Measurements from ENCODE around the gene CWC27.

The CWC27 gene

DNA sequence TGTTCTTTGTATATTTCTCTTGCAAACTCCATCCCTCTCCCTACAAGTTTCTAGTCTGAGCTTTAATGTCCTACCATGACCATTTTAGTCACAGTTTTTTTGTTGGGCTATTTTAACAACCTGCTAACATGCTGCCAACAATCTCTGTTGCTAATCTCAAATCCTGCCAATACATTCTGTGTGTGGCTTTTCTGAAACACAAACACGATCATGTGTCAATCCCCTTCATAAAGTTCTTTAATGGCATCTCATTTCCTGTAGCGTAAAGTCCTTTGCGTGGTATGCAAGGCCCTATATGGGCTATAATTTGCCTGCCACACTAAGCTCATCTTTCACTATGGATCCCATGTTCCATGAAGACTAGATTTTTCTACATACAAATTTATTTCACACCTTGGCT lies 180.6 kb downstream of the CWC27 start:
- DNase-seq (ENCODE audit: low spot score) = no peak

DNA sequence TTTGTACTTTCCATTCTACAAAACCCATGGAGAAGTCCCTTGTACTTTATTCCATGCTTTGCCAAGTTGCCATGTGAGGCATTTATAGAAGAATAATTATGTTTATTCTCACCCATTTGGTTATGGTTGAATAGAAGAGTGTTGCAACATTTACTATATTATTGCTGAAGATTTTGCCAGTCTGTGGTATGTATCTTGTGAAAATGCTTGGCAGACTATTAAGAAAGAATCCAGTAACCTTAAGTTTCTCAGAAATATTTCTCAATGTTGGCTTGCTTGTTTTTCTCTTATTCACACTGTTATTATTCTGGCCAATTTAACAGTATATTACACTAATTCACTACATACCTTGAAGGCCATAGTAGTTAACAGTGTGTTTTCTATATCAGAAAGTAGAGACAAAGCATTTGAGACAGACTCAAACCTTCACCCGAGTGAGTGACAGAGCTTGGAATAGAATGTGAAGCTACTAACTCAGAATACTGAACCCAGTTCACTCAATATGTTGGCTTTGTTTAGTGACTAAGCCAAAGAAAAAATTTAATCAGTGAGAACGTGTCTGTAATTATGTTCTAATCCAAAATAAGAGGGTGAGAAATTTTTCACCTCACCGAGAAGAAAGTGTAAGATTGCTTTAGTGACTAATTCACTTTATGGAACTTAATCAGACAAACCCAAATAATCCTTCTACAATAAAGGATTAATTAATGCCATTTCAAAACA lies 184.4 kb downstream of the CWC27 start:
- TF ChIP-seq, protein P1, sequence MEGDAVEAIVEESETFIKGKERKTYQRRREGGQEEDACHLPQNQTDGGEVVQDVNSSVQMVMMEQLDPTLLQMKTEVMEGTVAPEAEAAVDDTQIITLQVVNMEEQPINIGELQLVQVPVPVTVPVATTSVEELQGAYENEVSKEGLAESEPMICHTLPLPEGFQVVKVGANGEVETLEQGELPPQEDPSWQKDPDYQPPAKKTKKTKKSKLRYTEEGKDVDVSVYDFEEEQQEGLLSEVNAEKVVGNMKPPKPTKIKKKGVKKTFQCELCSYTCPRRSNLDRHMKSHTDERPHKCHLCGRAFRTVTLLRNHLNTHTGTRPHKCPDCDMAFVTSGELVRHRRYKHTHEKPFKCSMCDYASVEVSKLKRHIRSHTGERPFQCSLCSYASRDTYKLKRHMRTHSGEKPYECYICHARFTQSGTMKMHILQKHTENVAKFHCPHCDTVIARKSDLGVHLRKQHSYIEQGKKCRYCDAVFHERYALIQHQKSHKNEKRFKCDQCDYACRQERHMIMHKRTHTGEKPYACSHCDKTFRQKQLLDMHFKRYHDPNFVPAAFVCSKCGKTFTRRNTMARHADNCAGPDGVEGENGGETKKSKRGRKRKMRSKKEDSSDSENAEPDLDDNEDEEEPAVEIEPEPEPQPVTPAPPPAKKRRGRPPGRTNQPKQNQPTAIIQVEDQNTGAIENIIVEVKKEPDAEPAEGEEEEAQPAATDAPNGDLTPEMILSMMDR (IDR thresholded peaks at IDR 0.05; ENCODE audit: extremely low read depth, missing control alignments) = no peak
- DNase-seq (ENCODE audit: low spot score) = no peak

More for the DNA sequence above, 180.6 kb downstream of the CWC27 start:
- TF ChIP-seq, protein P1 (IDR thresholded peaks at IDR 0.05; ENCODE audit: extremely low read depth, missing control alignments) = no peak

DNA sequence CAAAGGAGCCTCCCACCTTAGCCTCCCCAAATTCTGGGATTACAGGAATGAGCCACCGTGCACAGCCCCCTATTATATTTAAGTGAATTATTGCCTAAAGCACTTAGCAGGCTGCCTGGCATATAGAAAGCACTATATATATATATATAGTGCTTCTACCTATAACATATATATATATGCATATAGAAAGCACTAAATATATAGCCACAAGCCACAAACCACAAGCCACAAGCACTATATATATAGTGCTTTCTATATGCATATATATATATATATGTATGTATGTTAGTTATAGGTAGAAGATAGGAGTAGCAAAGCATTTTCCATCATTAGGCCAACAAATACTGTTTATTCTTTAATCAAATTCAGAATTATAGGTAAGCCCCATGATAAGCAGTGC lies 185.8 kb downstream of the CWC27 start:
- no peak for DNase-seq (ENCODE audit: low spot score)
- TF ChIP-seq, protein P1 (IDR thresholded peaks at IDR 0.05; ENCODE audit: extremely low read depth, missing control alignments) = no peak

DNA sequence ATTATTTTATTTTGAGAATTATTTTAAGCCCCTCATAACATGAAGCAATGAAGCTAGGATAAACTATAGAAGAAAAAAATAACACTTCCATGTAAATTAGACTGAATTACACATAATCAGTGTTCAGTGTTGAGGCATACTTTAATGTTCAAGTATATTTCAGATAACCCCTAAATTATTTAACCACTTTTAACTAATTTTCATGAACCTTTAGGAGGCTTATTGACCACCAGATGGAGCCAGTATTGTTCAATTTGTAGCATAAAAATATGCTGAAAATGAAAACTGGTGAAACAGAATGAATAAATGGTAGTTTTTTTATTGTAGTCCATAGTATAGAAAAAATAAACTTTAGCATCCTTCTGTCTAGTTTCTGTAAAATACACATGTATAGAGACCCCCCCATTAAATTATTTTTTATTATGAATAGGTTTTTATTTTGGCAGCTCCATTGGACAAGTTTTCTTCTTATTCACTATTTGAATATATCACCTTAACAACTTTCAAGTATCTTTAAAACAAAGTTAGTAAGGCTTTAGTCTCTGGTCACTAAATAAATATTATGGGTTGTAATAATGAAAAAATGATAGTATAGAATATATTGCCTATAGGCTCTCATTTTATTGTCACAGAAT lies 190.1 kb downstream of the CWC27 start:
- peak; percentile 10 for DNase-seq (ENCODE audit: low spot score)
- TF ChIP-seq, protein P1 (IDR thresholded peaks at IDR 0.05; ENCODE audit: extremely low read depth, missing control alignments) = no peak

DNA sequence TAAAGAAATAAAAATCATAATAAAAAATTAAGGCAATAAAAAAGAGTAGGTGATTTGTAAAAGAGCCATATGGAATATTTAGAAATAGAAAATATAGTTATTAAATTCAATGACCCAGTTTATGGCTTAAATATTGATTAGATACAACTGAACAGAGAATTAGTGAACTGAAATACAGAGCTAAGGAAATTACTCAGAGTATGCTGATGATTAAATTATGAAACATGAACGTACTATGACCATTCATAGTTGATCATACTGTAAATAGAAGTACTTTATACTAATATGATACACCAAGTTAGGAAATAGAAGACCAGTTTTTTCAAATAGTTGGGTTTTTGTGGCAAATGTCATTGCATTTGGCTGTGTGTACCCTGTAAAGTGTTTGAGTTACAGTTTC lies 194.5 kb downstream of the CWC27 start:
- TF ChIP-seq, protein P1 (IDR thresholded peaks at IDR 0.05; ENCODE audit: extremely low read depth, missing control alignments) = no peak
- DNase-seq (ENCODE audit: low spot score) = no peak

DNA sequence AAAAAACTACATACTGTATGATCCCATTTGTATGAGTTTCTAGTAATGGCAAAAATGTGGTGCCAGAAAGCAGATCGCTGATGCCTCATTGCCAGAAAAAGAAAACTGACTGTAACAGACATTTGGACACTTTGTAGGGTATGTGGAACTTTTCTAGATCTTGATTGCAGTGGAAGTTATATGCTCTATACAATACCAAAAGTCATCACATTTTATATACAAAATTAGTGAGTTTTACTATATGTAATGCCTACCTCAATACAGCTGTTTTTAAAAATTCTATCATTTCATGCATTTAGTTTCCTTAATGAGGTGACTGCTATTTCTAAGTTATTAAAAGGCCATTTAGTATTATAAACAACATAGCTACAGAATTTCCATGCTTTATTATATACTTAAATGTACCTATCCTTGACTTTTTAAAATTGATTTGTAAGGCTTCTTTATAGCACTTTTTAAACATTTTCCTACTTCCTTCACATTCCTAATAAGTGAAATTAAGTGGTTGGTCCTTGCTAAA lies 199.9 kb downstream of the CWC27 start:
- DNase-seq (ENCODE audit: low spot score) = no peak
- TF ChIP-seq, protein P1 (IDR thresholded peaks at IDR 0.05; ENCODE audit: extremely low read depth, missing control alignments) = no peak

DNA sequence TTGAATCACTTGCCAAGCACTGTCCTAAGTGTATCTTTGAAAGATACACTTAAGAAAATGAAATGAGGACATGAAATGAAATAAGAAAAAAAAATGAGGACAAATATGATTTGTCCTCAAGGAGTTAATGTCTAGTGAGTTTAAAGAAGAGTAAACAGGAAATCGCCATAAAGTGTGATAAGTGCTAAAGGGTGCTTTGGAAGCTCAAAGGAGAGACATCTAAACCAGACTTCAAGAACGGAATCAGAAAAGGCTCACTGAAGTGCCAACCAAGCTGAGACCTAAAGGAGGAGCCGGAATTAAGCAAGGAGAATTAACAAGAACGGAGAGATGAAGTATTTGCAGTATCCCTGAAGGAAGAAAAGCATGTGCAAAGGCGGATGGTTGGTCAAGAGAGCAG lies 200.8 kb downstream of the CWC27 start:
- no peak for DNase-seq (ENCODE audit: low spot score)
- TF ChIP-seq, protein P1 (IDR thresholded peaks at IDR 0.05; ENCODE audit: extremely low read depth, missing control alignments) = no peak

All from GM20000 (cell line).